GM21619 (cell line): ENCODE results near the gene FEZ2.
"Not testable (repeated sequence)": the region's sequence is repeated elsewhere in the genome, so short reads cannot be mapped to it uniquely, and the experiment has no call there.

ENCODE experiments used
- ATAC-seq: cut with Tn5 transposase; IDR thresholded peaks from one replicate; pipeline ENCODE4 v1.9.1; 2021; ENCODE audit not compliant: unreplicated experiment

Gene FEZ2, protein sequence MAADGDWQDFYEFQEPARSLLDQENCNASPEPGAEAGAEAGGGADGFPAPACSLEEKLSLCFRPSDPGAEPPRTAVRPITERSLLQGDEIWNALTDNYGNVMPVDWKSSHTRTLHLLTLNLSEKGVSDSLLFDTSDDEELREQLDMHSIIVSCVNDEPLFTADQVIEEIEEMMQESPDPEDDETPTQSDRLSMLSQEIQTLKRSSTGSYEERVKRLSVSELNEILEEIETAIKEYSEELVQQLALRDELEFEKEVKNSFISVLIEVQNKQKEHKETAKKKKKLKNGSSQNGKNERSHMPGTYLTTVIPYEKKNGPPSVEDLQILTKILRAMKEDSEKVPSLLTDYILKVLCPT

GRCh38 chr2:36597532-36598377 lies at the start of gene FEZ2:
FEZ2 (minus strand) TSS chr2:36598168; CDS start chr2:36598142, 26 bp downstream.
- peak; percentile 99 for ATAC-seq

DNA sequence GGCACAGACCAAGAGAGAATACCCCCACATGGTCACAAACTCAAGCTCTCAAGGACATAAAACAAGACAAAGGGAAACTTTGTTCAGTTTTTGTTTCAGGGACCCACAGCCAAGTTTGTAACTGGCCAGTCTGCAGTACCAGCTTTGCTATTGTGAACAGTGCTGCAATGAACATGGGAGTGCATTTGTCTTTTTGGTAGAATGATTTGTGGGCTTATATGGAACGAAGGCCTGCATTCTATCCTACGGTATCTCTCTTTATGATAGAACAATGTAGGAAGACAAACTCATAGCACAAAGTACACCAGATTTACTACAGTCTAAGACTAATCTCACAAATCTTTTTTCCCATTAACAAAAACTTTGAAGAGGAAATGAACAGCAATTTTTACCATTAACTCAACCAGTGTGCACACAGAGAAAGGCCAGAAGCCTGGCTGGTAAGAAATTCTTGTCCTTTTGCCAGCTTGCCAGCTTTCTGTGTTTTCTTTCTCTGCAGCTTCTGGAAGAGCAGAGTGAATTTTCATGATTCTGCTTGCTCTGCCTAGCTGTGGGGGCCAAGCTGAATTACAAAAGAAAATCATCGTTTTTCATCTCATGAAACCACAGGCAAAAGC lies 37.1 kb upstream of the FEZ2 start:
- no peak for ATAC-seq

- no peak for ATAC-seq
Observed at GRCh38 chr2:36633470-36634092, 35.6 kb upstream of the FEZ2 start.

- no peak for ATAC-seq
Observed at GRCh38 chr2:36626756-36627155, 28.8 kb upstream of the FEZ2 start.

DNA sequence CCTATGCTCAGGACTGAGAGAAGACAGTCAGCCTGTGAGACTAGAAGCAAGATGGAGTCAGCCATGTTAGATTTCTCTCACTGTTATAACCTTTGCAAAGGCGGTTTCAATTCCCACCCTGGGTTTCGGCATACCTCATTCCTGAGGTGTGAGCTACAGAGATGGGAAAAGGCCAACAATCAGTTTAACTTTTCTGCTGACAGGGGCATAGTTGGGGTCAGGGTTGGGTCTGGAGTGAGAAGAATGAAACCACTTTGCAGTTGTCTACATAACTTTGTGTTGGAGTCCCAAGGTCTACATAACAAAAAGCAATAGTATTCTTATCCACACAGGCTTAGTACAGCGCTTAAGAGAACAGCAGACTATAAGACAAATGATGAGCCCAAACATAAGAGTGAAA lies 28.1 kb upstream of the FEZ2 start:
- no peak for ATAC-seq

DNA sequence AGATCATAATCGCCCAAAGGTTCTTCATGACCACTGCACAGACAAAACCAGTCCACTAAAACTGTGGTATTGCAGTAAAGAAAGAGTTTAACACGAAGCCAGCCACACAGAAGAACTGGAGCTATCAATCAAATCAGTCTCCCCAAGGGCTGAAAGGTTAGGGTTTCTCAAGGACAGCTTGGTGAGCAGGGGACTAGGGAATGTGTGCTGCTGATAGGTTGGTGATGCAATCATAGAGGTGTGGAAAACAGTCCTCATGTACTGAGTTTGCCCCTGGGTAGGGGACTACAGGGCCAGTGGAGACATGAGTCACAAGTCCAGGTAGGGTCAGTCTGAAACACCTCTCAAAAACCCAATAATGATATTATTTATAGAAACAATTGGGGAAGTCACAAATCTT lies 27.3 kb upstream of the FEZ2 start:
- ATAC-seq = no peak

GRCh38 chr2:36620321-36620720 lies 22.4 kb upstream of the FEZ2 start:
- ATAC-seq = no peak

DNA sequence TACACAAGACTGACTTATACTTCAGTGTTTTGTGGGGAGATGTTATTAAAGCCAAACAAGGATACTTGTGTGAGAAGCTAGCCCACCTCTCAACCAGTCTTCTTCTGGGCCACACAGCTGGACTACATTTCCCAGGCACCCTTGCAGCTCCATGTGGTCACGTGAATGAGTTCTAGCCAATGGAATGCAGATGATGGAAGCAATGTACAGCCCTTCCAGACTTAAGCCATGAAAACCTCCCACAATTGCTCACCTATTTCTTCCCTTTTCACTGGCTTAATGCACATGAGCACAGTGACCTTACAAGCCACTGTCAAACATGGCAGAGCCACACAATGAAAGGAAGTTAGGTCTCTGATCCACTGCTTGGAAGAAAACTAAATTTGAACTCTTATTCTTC lies 20.4 kb upstream of the FEZ2 start:
- ATAC-seq = peak; percentile 99

GRCh38 chr2:36616947-36617346 lies 19.0 kb upstream of the FEZ2 start:
- ATAC-seq = no peak

DNA sequence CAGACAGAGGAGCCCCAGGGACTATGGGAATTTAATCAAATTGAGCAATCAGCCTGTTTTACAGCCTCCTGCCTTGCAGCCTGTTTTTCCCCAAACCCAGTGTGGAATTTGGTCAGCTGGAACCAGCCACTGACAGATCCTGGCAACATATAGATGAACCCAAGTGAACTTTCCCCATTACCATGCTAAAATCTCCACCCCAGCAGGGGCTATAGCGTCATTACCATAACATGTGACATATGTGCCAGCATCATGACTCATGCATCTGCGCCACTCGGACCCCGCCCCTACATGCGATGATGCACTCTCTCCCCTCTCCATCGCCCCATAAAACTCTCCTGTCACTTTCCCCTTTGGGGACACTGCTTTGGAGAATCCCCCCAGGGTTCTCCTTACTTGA lies 17.3 kb upstream of the FEZ2 start:
- ATAC-seq = no peak

DNA sequence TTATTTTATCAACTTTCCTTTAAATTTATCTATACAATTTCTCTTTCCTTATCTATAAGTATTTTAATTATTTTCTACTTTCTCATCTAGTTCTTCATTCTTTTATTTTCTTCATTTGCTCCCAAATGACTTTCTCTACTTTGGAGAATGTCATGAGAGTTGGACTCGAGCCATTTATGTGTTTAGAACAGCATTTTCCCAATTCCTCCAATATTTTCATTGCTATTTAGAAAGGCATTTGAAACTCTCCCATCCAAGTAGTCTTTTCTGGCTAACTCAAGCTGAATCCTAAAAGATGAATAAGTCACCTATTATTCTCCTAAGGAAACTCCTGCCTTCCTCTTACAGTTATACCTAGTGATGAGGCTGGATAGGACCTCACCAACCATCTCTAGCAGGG lies 15.8 kb upstream of the FEZ2 start:
- no peak for ATAC-seq

DNA sequence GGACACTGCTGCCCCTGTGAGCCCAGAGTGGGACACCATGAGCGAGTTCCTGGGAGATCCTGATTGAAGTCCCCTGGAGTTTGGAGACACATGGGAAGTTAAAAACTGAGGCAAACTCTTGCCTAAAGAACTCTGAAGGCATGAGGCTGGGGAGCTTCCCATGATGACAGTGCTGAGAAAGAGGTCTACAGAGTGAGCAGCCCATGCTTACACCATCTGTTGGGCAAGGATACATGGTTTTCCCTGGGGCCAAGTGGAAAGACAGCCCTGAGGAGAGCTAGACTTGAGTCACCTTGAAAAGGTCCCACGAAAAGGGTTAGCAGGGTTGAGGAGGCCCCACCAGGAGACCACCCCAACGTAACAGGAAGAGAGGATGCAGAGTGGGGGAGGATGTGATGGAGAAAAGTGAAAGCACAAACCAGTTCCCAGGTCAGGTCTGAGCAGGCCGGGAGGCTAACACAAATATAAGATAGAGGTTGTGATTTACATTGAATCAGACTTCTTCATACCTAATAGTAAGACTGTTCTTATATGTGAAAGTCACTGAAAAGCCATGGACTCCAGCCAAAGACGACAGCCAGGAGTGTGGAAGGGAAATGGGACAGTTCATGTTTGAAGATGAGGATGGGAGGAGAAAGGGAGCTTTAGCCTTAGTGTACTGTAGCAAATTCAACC lies 13.5 kb upstream of the FEZ2 start:
- ATAC-seq = no peak

DNA sequence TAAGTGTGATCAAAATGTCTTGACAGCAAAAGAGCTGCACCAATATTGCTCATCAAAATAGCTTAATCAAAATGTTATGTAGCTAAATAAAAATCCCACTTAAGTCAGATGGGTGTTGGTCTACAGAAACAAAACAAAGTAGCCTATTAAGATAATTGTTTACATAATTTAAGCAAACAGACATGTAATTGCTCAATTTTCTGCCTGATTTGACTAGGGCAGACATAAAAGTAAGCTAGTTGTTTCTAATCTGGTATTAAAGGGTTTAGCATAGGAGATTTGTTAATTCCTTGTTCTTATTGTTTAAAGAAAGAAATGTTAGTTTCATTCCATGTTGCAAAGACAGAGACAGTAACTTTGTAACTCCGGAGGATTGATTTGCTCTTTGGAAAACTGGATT lies 11.5 kb upstream of the FEZ2 start:
- ATAC-seq = no peak

GRCh38 chr2:36607947-36608346 lies 10.0 kb upstream of the FEZ2 start:
- ATAC-seq = no peak

- ATAC-seq = no peak
Observed at GRCh38 chr2:36606925-36607324, 9.0 kb upstream of the FEZ2 start.

DNA sequence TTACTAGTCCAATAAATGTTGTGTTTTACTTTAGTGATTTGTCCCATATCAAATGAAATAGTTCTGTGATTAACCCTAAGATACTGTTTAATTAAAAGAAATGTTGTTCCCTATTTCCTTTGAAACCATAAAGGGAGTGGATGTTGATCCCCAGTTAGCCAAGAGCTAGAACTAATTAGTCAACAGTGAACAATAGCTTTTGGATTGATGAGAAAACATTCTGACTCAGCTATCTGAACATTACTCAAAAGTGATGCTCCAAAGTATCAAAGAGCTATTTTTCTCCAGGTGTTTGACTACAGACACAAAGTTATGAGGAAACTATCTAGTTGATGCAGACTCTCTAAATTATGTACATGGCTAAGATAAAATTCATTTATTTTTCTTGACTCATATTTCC lies 7.3 kb upstream of the FEZ2 start:
- ATAC-seq = no peak

- ATAC-seq = not testable (repeated sequence)
Observed at GRCh38 chr2:36603629-36604028, 5.7 kb upstream of the FEZ2 start.

- ATAC-seq = no peak
Observed at GRCh38 chr2:36597003-36597531, 901 bp downstream of the FEZ2 start.

DNA sequence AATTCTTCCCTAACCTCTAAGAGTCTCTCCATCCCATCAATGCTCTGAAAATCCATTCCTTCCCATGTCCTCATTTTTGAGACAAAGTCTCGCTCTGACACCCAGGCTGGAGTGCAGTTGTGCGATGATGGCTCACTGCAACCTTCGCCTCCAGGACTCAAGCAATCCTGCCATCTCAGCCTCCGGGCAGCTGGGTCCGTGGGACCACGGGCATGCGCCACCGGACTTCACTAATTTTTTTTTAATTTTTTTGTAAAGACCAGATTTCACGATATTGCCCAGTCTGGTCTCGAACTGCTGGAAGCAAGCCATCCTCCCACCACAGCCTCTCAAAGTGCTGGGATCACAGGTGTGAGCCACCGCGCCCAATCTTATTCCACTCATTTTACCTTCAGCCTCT lies 1.6 kb downstream of the FEZ2 start:
- ATAC-seq = no peak

- ATAC-seq = no peak
Observed at GRCh38 chr2:36594849-36595248, 3.1 kb downstream of the FEZ2 start.

DNA sequence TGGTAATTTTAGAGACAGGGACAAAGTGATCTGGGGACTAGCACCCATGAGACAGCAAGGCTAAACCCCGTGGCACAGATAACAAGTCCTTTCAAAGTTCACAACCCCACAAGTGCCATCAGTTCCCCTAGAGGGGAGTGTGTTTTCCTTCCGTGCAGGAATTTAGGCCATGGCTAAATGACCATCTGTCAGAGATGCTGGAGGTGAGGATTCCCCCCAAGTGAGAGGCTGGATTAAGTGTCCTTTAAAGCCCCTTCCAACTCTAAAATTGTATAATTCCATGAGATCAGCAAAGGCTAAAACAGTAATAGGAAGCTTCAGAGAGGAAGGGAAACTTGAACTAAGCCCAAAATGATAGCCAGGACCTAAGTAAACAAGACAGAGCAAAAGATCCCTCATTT lies 8.7 kb downstream of the FEZ2 start:
- ATAC-seq = no peak
